Keratinocyte (primary cell): Measurements from ENCODE around the gene AARS2. TPM values are rescaled to one million over a fixed set of nuclear protein-coding genes. Genes with fewer than 3 reads are reported as not detected.

ENCODE experiments used
- DNase-seq: peaks from one replicate; pipeline ENCODE4 v3.0.0-alpha.2; 2011; ENCODE audit warnings: low read depth, missing footprints, low spot score
- FAIRE-seq: peaks from 2 replicates; lab custom pipeline; 2011; peaks lifted over from hg19 to GRCh38; lab: Jason Lieb, UNC
- H2AFZ ChIP-seq: 2 replicates; pipeline ENCODE4 v1.6.0; 2012; ENCODE audit warnings: low read length, control low read depth, inconsistent platforms; ENCODE audit not compliant: control insufficient read depth
- H3K27ac ChIP-seq: 2 replicates; pipeline ENCODE4 v1.5.1; 2011; ENCODE audit warnings: low read length; ENCODE audit not compliant: control insufficient read depth, insufficient read depth
- H3K27me3 ChIP-seq: 3 replicates; pipeline ENCODE4 v1.6.0; 2011; ENCODE audit warnings: low read length; ENCODE audit not compliant: control insufficient read depth, insufficient read depth; ENCODE audit errors: extremely low read depth
- H3K36me3 ChIP-seq, 2 experiments: 2 replicates in 1 of 2; 3 replicates in 1 of 2; pipeline ENCODE4 v1.5.1; 2011; ENCODE audit warnings: low read length in 2 of 2, mild to moderate bottlenecking in 1 of 2; ENCODE audit not compliant: control insufficient read depth in 2 of 2, insufficient read depth in 2 of 2; ENCODE audit errors: extremely low read depth in 1 of 2
- H3K4me1 ChIP-seq: 3 replicates; pipeline ENCODE4 v1.5.1; 2011; ENCODE audit warnings: low read length; ENCODE audit not compliant: control insufficient read depth, insufficient read depth; ENCODE audit errors: extremely low read depth
- H3K4me2 ChIP-seq: 3 replicates; pipeline ENCODE4 v1.6.0; 2011; ENCODE audit warnings: low read depth, low read length; ENCODE audit not compliant: control insufficient read depth, insufficient read depth; ENCODE audit errors: extremely low read depth
- H3K4me3 ChIP-seq, 3 experiments: fragments of 200-600 bp in 1 of 3; sonication (generic) in 1 of 3; 2 replicates in 2 of 3; 3 replicates in 1 of 3; pipeline ENCODE4 v1.5.1; 2011 to 2016; ENCODE audit warnings: low read length in 3 of 3, mild to moderate bottlenecking in 3 of 3, control low read depth in 2 of 3, inconsistent platforms in 1 of 3, low read depth in 1 of 3, mixed read lengths in 1 of 3, mixed run types in 1 of 3, moderate library complexity in 1 of 3; ENCODE audit not compliant: control insufficient read depth in 2 of 3, insufficient read depth in 2 of 3; ENCODE audit errors: extremely low read depth in 1 of 3
- H3K79me2 ChIP-seq: 2 replicates; pipeline ENCODE4 v1.6.0; 2012; ENCODE audit warnings: low read length; ENCODE audit not compliant: control insufficient read depth, insufficient read depth
- H3K9ac ChIP-seq: 3 replicates; pipeline ENCODE4 v1.6.0; 2011; ENCODE audit warnings: low read length; ENCODE audit not compliant: control insufficient read depth, insufficient read depth; ENCODE audit errors: extremely low read depth
- H3K9me1 ChIP-seq: 3 replicates; pipeline ENCODE4 v1.6.0; 2011; ENCODE audit warnings: low read length; ENCODE audit not compliant: control insufficient read depth, insufficient read depth; ENCODE audit errors: extremely low read depth
- H3K9me3 ChIP-seq: 2 replicates; pipeline ENCODE4 v1.5.1; 2012; ENCODE audit warnings: low read depth, low read length; ENCODE audit not compliant: control insufficient read depth
- H4K20me1 ChIP-seq: 3 replicates; pipeline ENCODE4 v1.6.0; 2011; ENCODE audit warnings: low read length; ENCODE audit not compliant: control insufficient read depth, insufficient read depth; ENCODE audit errors: extremely low read depth
- CTCF ChIP-seq, 3 experiments: IDR thresholded peaks in 1 of 3; conservative IDR thresholded peaks in 1 of 3; optimal IDR thresholded peaks in 1 of 3; 2 replicates in 2 of 3; 3 replicates in 1 of 3; pipeline versions ENCODE3 to v1.5.1; 2011; ENCODE audit warnings: low read length in 3 of 3, mild to moderate bottlenecking in 3 of 3, moderate library complexity in 2 of 3, control low read depth in 1 of 3, inconsistent platforms in 1 of 3; ENCODE audit not compliant: insufficient read depth in 2 of 3; ENCODE audit errors: extremely low read depth in 1 of 3
- EZH2 ChIP-seq: IDR thresholded peaks from one replicate; pipeline ENCODE4 v1.6.1; 2012; ENCODE audit warnings: inconsistent platforms, mild to moderate bottlenecking, low read length, moderate library complexity
- dilution Hi-C: fragments of 300-500 bp; cut with MboI; formaldehyde crosslinking; loops from one replicate; pipeline ENCODE4 v1.7.0; 2020; ENCODE audit warnings: low sequenced_read_pairs; ENCODE audit not compliant: extremely low pct_ligation_motif_present
- polyA plus RNA-seq, 5 experiments: library from polyadenylated mRNA; depleted of rRNA in 3 of 5; stranded (reverse) in 3 of 5; stranded (forward) in 1 of 5; unstranded in 1 of 5; fragments of >200 nt; gene quantifications; 1 replicate in 1 of 5; 2 replicates in 3 of 5; 3 replicates in 1 of 5; pipeline versions ENCODE4 v1.2.1 to v1.2.3, GENCODE V29; 2011 to 2012; ENCODE audit warnings: missing spikeins in 2 of 5, low read depth in 1 of 5, low replicate concordance in 1 of 5

Gene AARS2
- polyA plus RNA-seq, 1 donor (not counting 4 experiments of a cell fraction or from before 2014, with no cell fraction given): 5.8 TPM

DNA sequence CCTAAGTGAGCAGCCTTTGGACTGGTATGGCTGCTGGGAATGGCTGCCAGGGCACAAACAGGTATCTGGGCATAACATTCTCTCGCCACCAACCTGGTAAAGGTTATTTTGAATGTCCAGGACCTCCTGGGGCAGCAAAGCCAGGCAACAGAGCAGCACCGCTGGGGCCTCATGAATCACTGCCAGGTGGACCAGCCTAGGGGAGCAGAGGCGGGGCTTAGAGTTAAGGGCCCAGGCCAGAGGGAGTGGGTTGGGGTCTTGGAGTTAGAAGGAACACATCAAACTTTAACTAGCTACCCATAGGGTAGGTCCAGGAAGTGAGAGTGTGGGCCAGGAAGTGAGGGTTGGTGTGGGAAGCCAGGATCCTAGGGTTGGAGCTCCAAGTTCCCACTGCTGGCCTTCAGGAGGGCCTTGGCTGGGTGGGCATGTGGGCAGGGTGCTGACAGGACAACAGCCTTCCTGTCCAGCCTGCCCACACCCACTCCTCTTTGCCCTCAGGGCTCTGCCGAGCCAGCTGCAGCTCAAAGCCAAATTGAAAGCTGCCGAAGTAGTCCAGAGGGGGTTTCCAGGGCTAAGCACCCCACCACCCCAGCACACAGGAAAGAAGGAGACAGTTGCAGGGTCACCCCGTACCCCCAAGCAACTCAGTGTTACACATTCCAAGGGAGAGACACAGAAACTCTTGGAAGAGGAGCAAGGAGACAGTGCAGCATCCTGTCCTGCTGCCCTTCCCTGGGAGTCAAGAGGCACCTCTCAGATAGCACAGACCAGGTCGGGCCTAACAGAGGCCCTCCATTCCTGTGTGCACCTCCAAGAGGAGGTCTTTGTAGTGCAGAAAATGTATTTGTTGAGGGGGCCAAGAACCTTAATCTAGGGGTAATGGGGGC, 50.4 kb downstream of the AARS2 start:
- Histone ChIP-seq H3K9me1 (no peaks in the 10 kb centered on the region), H3K79me2 (peaks cover 26% of the 10 kb centered on the region), H2AFZ (no peak overlapping the region), H3K9ac (peak overlapping the region; percentile 86), H3K4me1 (peaks cover 26% of the 10 kb centered on the region), H3K27ac (peak overlapping the region; percentile 19), H4K20me1 (no peaks in the 10 kb centered on the region), H3K36me3 (peaks cover 17 to 20% of the 10 kb centered on the region in 2 experiments), H3K27me3 (no peaks in the 10 kb centered on the region), H3K4me2 (peak overlapping the region; percentile 89), H3K4me3 (peak overlapping the region; percentile 63 to 80 (median 69)), H3K9me3 (no peaks in the 10 kb centered on the region)
- FAIRE-seq: no peak
- no peak for DNase-seq
- dilution Hi-C loops: no loop called here
- TF ChIP-seq CTCF (optimal IDR thresholded peaks at IDR 0.05 in 1 of 3, IDR thresholded peaks at IDR 0.05 in 1 of 3, conservative IDR thresholded peaks at IDR 0.05 in 1 of 3; ENCODE audit: extremely low read depth in 1 of 3, insufficient read depth in 2 of 3, low read length in 3 of 3) (no peak), EZH2 (no peak)

DNA sequence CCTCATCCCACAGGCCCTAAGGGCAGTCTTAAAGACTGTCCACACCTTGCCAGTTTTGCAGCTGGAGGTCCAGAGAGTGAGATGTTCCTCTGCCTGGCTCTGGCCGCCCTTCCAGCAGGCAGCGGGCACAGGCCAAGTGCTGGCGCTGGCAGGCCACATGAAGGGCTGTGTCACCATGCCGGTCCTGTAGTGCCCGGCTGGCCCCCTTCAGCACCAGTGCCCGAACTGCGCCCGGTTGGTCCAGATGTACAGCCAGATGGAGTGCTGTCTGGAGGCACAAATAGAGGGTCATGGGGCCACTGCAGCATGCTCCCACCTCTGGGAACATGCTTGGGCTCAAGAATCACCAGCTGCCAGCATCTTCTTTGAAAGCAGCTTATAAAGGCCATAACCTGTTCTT, 51.6 kb downstream of the AARS2 start:
- H3K27me3 ChIP-seq: no peaks in the 10 kb centered on the region
- TF ChIP-seq CTCF (optimal IDR thresholded peaks at IDR 0.05 in 1 of 3, IDR thresholded peaks at IDR 0.05 in 1 of 3, conservative IDR thresholded peaks at IDR 0.05 in 1 of 3; ENCODE audit: extremely low read depth in 1 of 3, insufficient read depth in 2 of 3, low read length in 3 of 3) (no peak), EZH2 (no peak)
- H4K20me1 ChIP-seq: peaks cover 1% of the 10 kb centered on the region
- no peak overlapping the region for H3K4me3 ChIP-seq
- no peaks in the 10 kb centered on the region for H3K9me1 ChIP-seq
- H3K79me2 ChIP-seq: peaks cover 31% of the 10 kb centered on the region
- H3K9ac ChIP-seq: no peak overlapping the region
- H2AFZ ChIP-seq: no peak overlapping the region
- no peak overlapping the region for H3K27ac ChIP-seq
- H3K36me3 ChIP-seq: peaks cover 17 to 20% of the 10 kb centered on the region in 2 experiments
- H3K4me2 ChIP-seq: no peak overlapping the region
- H3K4me1 ChIP-seq: peaks cover 27% of the 10 kb centered on the region
- FAIRE-seq (no peak), DNase-seq (no peak)
- H3K9me3 ChIP-seq: no peaks in the 10 kb centered on the region
- dilution Hi-C loops: no loop called here
